ENCODE measurements around the gene GPR146.

- TF ChIP-seq CTCF (IDR thresholded peaks at IDR 0.05) = no peak
- TF ChIP-seq POLR2A (IDR thresholded peaks at IDR 0.05) = no peak
Measured at GRCh38 chr7:1024331-1024841, 20.0 kb upstream of the GPR146 start.

Data from right lobe of liver (tissue), 4 donors.